ENCODE results near the gene MEG3. TPM values are rescaled to one million over a fixed set of nuclear protein-coding genes. Genes with fewer than 3 reads are reported as not detected.

The MEG3 gene
- 363 and 1,167 TPM in 2 replicates for total RNA-seq

DNA sequence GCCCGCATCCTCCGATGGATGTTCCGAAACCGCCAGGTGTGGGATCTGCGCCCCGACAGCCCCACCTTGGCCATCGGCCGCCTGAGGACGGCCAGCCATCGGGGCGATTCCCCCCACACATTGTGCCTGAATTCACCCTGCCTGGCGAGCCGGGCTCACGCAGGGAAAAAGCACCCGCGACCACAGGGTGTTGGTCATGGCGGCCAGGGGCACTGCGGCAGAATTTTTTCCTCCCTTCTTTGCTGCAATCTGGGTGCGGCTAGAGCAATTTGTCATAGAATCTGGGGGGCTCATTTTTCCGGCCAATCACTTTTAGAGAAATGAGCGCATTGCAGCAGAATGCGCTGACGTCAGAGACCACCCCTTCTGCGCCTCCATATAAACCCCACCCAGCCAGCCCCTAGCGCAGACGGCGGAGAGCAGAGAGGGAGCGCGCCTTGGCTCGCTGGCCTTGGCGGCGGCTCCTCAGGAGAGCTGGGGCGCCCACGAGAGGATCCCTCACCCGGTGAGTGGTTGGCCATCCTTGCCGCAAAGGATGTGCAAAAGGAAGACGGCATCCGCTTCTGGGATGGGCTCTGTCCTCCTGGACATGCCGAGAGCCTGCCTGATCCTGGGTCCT, at the start of gene MEG3:
TSS of gene MEG3 (plus strand) at position 406 of the 619 bp plus-strand sequence.

GRCh38 chr14:100903672-100904185, 77.8 kb downstream of the MEG3 start, which contains the start of gene RTL1:
TSS of gene RTL1 (minus strand) at chr14:100903722. CDS start at chr14:100884788, 18,934 bp downstream.

Small RNA genes lying within 50 kb of the gene (small RNA-seq; reads per million reads assigned to genes)
- gene AL117190.3: not detected
- not detected for gene MIR127
- gene MIR136: not detected
- gene MIR2392: not detected
- gene MIR337: 55.7 reads per million, percentile 98 among the genes with 10 or more reads in this experiment
- not detected for gene MIR431
- not detected for gene MIR432
- gene MIR433: not detected
- 279 reads per million, percentile 99 among the genes with 10 or more reads in this experiment for gene MIR493
- gene RF01928: not detected
- gene RF02145: not detected
- 6.1 reads per million, percentile 93 among the genes with 10 or more reads in this experiment for gene SNORD112

Other genes with a start within 250 kb of the MEG3 start
- gene BEGAIN, start 238.7 kb upstream of the MEG3 start, total RNA-seq: 1.4 and 1.6 TPM in 2 replicates
- under 0.01 TPM in 1 of 2 replicates, not detected in the other for gene DLK1, start 99.2 kb upstream of the MEG3 start, total RNA-seq
- gene RTL1, start 77.6 kb downstream of the MEG3 start, total RNA-seq: not detected in 2 replicates